GM21360 (cell line): ENCODE measurements around the gene ARHGAP22.

ENCODE experiments used
- ATAC-seq: cut with Tn5 transposase; IDR thresholded peaks from one replicate; pipeline ENCODE4 v1.9.1; 2021; ENCODE audit warnings: mild to moderate bottlenecking, moderate library complexity; ENCODE audit not compliant: unreplicated experiment

The ARHGAP22 gene

DNA sequence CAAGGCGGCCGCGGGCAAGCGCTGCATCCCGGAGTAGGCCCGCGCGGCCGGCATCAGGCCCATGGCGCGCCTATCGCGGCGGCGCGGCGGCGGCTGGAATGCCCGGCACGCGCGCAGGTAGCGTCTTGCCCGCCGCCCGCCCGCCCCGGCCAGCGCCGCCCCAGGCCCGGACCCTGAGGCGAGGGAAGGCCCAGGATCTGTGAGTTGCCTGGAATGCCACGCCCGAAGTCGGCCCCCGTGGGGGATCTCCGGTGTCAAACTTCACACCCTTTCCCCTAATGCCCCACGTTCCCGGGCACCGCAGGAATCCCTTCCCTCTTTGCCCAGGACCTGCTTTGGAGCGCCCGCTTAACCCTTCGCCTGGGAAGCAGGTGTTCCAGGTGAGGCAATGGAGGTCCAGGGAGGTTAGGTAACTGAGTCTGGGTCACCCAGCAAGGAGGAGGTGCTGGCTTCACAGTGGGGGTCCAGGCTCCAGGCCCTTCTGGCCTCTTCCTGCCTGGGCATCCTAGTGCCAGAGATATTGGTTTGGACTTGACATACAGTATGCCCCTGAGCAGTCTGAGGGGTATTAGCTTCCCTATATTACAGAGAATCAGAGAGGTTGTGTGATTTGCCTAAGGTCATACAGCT lies 138.1 kb downstream of the ARHGAP22 start:
- no peak for ATAC-seq

DNA sequence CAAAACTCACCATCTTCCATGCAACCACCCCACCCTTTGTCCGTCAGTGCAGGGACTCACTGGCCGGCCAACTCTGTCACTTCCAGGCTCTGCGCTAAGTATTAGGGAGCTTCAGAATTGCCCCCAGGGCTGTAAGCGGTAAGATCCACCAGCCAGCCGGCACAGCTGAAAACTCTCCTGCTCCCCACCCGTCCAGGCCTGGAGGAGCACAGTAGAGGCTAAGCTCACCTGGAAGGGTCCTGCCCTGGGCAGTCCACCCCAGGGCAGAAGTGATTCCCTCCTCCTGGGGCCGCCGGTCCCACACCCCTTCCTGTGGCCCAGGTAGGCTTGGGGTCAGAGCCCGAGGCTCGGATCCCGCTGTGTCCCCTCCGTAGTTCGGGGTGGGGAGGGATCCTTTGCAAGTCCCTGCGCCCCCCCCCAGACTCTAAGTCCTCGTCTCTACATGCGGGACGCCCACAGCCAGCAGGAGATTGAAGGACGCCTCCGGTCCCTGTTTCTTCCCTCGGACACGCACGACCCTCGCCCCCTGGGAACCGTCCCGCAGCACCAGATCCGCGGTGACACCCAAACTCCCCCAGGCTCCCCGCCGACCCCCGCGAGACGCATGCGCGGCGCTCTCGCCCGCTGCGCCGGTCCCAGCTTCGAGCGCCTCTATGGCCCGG lies 138.9 kb downstream of the ARHGAP22 start:
- ATAC-seq, result no peak

DNA sequence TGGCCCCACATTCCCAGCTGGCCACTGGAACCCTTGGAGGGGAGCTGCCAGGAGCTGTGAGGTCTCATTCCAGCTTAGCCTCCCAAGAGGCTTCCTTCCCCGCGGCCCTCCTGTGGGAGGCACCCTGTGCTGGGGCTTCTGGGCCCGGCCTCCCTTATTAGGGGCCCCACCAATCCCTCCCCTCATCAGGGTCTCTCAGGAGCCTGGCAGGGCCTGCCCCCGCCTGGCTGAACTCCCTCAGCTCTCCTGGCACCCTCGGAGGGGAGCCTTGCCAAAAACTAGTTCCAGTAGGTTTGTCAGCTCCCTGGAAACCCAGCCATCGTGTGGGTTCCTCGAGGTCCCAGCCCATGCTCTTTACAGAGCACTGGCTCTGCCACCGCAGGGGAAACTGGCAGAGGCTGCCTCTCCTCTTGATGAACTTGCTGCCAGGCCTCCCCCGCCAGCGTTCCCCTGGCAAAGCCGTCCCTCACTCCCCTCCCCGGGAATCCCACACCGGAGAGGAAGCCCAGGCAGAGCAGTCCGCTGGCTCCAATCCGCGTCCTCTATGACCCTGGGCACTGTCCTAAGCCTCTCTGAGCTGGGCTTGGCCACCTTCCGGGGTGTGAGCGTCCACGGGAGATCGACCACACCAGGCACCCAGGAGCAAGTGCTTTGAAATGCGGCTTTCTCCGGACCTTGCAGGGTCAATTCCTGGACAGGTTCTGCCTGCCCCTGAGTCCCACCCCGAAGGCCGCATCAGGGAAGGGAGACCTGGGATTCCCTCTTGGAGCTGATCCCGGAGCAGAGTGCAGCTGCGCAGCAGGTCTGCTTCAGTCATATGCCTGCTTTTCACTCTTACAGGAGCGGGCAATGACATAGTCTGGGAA lies 139.8 kb downstream of the ARHGAP22 start:
- no peak for ATAC-seq

DNA sequence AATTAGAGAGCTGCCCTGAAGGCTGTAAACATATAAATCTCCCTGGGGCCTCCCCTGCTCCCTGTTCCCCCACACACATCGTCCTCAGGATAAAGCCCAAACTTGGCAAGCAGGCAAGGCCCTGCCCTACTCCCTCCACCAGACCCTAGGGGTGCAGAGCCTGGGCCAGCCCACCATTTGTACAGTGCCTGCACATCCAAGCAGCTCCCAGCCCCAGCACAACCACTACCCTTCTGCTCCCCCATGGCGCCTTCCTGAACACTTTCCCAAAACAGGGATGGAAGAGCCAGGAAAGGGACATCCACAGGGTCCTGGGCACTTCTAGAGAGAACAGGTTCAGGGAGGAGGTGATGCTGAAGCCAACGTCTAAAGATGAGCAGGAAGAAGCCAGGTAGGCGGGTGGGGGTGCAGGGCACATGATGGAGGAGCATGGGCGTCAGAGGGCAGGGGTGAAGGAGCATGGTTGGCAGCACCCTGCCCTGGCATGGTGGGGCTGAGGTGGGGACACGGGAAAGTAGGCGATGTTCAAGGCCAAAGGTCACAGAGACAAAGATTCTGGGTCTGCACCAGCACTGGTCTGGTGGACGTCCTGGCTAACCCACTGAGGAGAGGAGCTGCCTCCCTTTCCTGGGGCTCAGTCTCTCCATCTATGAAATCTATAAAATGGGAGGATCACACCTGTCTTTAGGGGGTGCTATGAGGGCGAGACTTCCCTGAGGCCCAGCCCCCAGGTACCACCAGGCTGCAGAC lies 140.6 kb downstream of the ARHGAP22 start:
- ATAC-seq, result no peak

DNA sequence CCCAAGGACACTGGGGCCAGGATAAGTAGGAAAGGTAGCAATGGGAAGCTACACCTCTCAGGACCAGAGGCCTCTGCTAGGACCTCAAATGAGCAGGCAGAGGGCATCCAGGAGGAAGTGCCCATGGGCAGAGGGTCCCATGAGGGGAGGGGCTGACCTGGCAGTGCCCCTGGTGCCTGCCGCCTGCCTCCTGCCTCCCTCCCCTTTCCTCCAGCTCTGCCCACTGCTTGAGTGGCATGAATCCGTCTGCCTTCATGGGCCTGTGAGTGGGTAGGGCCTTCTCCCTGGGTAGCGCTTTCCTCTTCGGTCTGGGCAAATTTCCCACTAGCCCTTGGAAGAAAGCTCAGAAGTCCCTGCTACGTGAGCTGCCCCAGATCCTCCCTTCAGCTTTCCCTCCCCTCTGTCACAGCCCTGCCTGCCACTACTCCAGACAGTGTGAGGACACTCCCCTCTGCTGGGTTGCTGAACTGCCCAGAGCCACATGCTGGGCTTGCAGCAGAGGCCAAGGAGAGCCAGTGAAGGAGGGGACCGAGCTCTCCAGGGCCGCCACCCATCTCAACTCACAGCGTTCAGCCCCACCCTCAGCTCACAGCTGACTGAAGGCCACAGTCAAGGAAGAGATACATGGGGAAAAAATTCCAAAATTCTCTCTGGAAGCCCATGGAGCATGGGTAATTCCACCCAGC lies 141.4 kb downstream of the ARHGAP22 start:
- no peak for ATAC-seq

DNA sequence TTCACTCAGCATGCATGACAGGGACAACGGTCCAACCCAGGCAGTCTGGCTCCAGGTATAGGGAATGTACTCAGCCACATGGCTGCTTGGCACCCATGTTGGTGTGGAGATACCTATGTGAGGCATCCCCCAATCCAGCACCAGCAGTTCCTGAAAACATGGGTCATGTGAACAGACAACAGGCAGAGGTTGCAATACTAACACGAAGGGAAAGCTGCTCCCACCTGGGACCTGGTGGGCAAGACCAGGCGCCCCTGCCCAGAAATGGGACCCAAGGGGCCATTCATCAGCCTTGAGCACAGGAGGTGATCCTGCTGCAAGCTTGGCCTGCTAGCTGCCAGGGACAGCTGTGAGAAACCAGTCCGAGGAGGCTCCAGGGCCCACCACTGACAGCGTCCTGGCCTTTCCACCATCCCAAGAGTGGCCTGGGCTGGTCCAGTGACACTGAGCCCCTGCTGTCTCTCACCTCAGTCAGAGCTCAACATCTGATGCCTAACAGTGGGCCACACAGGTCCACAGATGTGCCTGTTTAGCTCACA lies 142.3 kb downstream of the ARHGAP22 start:
- ATAC-seq, result no peak

DNA sequence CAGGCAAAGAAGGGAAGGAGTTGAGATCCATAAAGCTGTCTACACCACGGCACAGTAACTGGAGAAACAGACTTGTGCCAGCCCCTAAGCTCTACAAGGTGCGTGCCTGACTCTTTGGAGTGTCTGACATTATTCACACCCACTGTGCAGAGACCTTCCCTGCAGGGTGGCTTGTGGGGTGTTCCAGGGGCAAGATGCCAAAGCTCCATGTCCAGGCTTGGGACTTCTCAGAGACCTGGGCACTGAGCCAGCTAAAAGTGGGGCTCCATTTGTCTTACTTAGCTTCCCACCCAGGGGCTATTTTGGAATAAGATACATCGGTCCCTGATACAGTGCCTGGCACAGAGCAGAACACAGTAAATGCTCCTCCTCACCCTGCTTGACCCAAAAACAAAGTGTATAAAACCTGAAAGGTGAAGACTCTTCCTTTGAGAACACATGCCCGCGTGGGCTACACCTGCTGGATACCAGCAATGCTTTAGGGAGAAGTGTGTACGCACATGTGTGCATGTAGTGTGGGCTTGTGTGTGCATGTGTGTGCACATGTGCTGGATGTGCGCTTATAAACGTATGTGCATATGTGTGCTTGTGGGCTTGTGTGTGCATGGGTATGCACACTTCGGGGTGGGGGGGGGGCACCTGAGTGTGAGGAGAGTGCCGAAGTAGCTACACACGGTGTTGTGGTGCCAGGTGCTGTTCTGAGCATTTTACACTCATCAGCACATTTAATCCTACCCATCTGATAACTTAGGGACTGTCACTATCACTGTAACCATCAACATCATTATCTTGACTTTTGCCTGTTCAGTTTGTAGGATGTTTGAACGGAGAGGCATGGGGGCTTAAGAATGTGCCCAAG lies 143.0 kb downstream of the ARHGAP22 start:
- ATAC-seq, result no peak

DNA sequence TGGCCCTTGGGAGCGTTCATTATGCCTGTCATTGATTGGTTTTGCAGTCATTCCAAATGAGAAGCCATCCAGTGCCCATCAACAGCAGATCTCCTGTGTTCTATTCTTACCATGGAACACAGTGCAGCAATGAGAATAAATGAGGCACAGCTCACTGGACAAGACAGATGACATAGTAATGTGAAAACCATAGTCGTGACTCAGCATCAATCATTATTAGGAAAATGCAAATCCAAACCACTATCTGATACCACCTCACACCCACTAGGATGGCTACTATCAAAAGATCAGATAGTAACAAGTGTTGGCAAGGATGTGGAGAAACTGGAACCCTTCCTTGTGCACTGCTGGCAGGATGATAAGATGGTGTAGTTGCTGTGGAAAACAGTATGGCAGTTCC lies 144.7 kb downstream of the ARHGAP22 start:
- ATAC-seq, result no peak

DNA sequence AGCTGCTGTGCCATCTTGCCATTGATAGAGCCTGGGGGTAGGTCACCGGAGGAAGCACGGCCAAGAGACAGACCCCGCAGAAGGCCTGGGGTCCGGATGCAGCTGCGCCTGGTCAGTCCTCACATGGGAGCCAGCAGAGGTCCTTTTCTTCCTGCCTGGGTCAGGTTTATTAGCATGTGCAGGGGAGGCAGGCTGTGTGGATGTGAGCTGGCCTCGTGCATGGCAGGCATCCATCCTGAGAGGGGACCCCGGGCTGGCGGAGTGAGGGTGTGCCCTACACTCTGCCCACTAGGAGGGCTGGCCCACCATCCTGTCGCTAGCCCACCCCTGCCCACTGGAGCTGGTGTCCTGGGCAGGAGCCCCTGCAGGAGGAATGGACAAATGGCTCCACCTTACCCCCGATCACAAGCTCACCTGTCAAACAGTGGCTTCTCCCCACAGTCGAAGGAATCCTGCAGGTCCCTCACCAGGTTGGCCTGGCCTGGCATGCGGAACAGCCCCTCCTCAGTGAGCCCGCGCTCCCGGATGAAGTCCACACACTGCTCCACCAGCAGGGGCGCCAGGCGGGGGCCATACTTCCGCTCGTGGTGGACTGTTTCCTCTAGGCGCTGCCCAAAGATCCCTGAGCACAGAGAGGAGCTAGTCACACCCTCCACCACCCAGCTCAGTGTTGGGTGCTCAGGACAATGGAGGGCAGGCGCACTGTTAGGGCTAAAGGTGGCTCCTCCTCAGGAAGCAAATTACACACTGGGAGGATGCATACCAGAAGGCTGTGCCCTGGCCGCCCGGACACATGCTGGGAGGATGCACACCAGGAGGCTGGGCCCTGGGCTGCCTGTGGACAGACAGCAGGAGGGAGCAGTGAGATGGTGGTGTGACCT lies 145.4 kb downstream of the ARHGAP22 start:
- no peak for ATAC-seq

DNA sequence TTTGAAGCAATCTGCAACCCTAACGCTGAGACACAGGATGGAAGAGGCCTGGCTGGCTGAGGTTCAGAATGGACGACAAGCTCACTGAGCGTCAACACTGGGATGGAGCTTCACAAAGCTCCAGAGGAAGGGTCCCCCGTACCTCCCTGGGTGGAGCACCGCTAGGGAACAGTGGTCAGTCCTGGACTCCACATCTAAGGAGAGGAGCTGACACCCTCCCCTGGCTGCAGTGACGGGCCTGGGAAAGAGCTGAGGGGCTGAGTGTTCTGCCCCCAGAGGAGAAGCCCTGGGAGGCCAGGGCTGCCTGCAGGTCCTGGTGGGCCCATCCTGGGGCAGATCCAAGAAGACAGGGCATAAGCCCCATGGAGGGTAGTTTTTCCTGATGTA lies 146.2 kb downstream of the ARHGAP22 start:
- no peak for ATAC-seq

DNA sequence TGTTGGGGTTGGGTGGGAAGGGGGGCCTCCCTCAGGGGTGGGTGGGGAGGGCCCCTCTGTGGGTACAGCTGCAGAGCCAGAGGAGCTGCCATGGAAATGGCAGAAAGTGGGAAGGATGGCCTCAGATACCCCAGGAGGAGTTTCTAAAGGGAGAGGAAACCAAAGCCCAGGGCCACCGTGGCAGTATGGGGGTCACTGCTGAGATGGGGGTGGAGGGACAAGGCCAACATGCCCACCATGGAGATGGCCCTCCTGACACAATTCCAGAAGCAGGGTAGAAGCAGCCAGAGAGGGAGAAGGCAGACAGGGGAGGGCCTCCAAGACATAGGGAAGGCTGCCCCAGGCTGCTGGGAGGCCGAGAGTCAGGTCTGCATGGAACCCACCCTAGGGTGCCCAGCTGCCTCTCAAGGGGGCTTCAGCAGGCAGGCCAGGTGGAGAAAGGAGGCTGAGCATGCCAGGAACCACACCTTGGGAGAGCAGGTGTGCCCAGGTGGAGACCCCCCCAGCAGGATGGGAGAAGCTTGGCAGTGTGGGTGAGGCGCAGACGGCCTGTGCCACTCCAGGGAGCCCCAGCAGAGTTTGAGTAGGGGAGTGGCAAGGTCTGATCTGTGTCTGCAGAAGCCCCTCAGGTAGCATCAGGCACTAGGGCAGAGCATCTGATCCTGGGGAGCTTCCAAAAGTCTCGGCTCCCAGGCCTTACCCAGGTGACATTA lies 146.8 kb downstream of the ARHGAP22 start:
- no peak for ATAC-seq

DNA sequence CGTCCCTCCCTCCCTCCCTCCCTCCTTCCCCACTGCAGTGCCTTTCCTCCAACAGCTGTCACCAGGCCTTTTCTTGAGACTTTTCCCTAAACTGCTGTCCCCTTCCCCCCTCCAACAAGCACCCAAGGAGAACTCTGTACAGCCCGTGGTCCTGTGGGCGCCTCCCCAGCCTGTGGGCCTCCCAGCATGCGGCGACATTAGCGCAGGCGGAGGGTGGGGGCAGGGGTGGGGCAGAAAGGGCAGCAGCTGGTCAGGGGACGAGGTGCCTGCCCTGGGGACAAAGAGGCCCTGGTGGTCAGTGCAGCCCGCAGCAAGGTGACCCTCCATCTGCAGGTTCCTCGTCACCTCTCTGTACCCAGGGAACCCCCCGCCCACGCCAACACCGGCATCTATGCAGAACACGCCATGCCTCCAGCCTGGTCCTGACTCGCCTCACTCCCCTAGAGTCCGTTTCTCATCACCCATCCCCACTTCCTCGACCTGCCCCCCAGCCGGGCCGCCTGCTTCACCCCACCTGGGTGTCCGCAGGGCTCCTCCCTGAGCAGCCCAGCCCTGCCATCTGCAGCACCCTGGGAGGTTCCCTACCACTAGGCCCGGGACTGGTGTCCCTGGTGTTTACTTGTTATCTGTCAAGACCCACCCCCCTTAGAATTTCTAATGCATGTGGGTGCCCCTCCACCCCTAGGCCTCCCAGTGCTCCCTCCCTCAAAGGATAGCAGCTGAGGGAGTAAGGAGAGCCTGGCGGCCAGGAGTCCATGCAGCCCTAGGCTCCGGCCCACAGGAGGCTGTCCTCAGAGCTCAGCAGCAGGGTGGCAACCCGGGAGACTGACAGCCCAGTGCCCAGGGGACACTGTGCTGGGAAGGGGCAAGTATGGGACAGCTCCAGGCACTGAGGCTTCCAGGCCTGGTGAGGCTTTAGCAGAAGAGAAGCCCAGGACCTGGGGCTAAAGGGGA lies 147.8 kb downstream of the ARHGAP22 start:
- ATAC-seq, result no peak

DNA sequence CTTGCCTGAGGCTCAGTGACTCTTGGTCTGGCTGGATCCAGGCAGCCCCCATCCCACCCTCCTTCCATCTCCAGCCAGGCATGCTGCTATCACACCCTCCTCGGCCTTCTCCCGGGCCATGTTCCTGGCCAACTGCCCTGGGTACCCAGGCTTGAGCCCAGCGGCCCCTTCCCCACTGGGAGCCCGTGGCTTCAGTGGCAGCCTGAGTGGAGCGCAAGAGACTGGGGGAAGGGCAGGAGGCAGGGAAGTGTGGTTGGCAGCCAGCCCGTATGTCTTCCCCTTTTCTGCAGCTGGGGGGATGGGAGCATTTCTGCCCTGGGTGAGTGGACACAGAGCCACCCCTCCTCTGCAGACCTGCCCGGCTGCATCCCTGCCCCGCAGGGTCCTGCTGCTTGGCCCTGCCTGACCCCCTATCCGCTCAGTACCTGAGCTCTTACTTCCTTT lies 148.5 kb downstream of the ARHGAP22 start:
- no peak for ATAC-seq

DNA sequence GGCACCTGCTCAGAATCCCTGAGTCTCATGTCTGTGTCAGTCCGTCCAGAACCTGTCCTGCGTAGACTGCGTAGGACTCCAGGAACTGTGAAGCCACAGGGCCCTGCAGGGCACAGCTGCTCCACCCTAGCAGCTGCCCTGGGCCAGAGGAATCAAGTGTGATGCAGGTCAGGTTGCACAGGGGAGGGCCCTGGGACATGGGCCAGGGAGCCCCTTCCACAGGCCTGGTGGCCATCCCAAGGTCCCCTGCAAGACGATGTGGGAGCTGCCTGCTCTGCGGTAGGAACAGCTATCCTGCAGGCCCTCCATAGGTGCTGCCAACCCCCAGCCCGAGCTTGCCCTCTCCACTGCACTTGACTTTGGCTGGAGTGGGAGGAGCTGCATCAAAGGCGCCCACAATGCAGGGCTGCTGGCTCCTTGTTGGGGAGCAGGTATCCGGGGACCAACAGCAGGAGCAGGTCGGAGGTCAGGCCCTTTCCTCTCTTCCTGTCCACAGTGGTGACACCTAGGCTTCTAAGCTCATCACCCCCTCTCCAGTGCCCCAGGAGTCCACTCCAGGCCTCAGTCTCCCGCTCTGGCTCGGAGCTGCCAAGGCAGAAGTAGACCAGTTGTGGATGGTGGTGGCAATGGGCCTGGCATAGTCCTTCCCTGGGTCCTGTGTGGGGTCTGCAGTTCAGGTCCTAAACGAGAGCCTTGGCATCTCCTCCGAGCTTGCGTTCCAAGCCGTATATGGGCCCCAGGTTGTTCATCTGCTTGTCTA lies 149.3 kb downstream of the ARHGAP22 start:
- ATAC-seq, result no peak

DNA sequence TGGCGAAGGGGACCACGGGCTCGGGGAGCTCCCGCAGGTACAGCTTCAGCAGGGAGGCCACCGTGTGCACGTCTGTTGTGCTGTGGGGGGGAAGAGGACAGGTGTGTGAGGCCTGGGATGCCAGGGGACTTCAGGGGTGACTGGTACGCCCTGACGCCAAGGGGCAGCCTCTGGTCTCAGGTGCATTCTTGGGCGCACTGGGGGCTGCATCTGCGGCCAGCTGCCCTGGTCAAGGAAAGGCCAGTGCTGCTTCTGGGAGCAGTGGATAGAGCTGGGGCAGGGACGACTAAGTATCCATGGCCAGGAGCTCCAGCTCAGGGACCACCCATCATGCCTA lies 149.8 kb downstream of the ARHGAP22 start:
- ATAC-seq, result no peak
